PC-3 (cell line): ENCODE data around the gene TOLLIP. TPM values are rescaled to one million over a fixed set of nuclear protein-coding genes. Genes with fewer than 3 reads are reported as not detected.

Source experiments
- ATAC-seq: fragments of 200-7000 bp; cut with Tn5 transposase; 2 replicates; pipeline ENCODE4 v1.9.1; 2020; ENCODE audit warnings: mild to moderate bottlenecking, moderate library complexity
- BruUV-seq: library from RNA; stranded (reverse); fragments of 400-500 nt; replicated peaks from 2 replicates; lab custom pipeline; 2021; lab: Mats Ljungman, UMichigan
- CTCF ChIA-PET: fragments of 300-600 bp; sonication (Branson Sonifier 250); formaldehyde crosslinking; loops from one replicate; lab custom pipeline; 2022; ENCODE audit warnings: antibody characterized with exemption; lab: Charles Lee
- POLR2A ChIA-PET: fragments of 300-600 bp; sonication (Branson Sonifier 250); formaldehyde crosslinking; loops from one replicate; lab custom pipeline; 2022; ENCODE audit warnings: antibody characterized with exemption; ENCODE audit not compliant: unreplicated experiment; lab: Charles Lee
- DNase-seq: peaks from one replicate; pipeline ENCODE4 v3.0.0-alpha.2; 2015
- H2AFZ ChIP-seq: fragments of 300-600 bp; sonication (generic); 2 replicates; pipeline ENCODE4 v1.6.0; 2016; ENCODE audit warnings: antibody characterized with exemption, low read length
- H3F3A ChIP-seq: fragments of 300-600 bp; sonication (generic); one replicate; pipeline ENCODE4 v1.6.0; 2017; ENCODE audit warnings: antibody characterized with exemption, low read length, control low read depth, mild to moderate bottlenecking; ENCODE audit not compliant: unreplicated experiment
- H3K27ac ChIP-seq: fragments of 300-600 bp; sonication (generic); 2 replicates; pipeline ENCODE4 v1.5.1; 2016; ENCODE audit warnings: mild to moderate bottlenecking, low read length
- H3K27me3 ChIP-seq: fragments of 300-600 bp; sonication (generic); 2 replicates; pipeline ENCODE4 v1.6.1; 2016; ENCODE audit warnings: low read length, mixed read lengths
- H3K36me3 ChIP-seq: fragments of 300-600 bp; sonication (generic); 2 replicates; pipeline ENCODE4 v1.6.1; 2016; ENCODE audit warnings: low read depth, mixed run types, low read length, mixed read lengths
- H3K4me1 ChIP-seq: fragments of 300-600 bp; sonication (generic); 2 replicates; pipeline ENCODE4 v1.5.1; 2016; ENCODE audit warnings: low read length; ENCODE audit not compliant: insufficient read depth
- H3K4me2 ChIP-seq: fragments of 300-600 bp; sonication (generic); 2 replicates; pipeline ENCODE4 v1.6.0; 2016; ENCODE audit warnings: low read length
- H3K4me3 ChIP-seq: fragments of 300-600 bp; sonication (generic); 2 replicates; pipeline ENCODE4 v1.5.1; 2016; ENCODE audit warnings: mild to moderate bottlenecking, low read length, mixed read lengths
- H3K79me2 ChIP-seq: fragments of 300-600 bp; sonication (generic); 2 replicates; pipeline ENCODE4 v1.6.1; 2017; ENCODE audit warnings: low read length, mixed read lengths
- H3K9ac ChIP-seq: fragments of 300-600 bp; sonication (generic); 2 replicates; pipeline ENCODE4 v1.6.0; 2016; ENCODE audit warnings: mild to moderate bottlenecking, low read length
- H3K9me2 ChIP-seq: fragments of 300-600 bp; sonication (generic); replicated peaks from 2 replicates; pipeline ENCODE4 v1.6.1; 2016; ENCODE audit warnings: mixed run types, low read length, mixed read lengths
- H3K9me3 ChIP-seq: fragments of 300-600 bp; sonication (generic); 2 replicates; pipeline ENCODE4 v1.6.1; 2016; ENCODE audit warnings: low read length, mixed read lengths
- H4K20me1 ChIP-seq: fragments of 300-600 bp; sonication (generic); 2 replicates; pipeline ENCODE4 v1.6.1; 2016; ENCODE audit warnings: low read length, mixed read lengths
- CTCF ChIP-seq: fragments of 300-600 bp; sonication (generic); conservative IDR thresholded peaks from 2 replicates; pipeline ENCODE4 v1.5.1; 2017; ENCODE audit warnings: antibody characterized with exemption, low read depth, mild to moderate bottlenecking, low read length
- EZH2 ChIP-seq: fragments of 300-600 bp; sonication (generic); IDR thresholded peaks from one replicate; pipeline ENCODE4 v1.6.1; 2017; ENCODE audit warnings: antibody characterized with exemption, mild to moderate bottlenecking, low read length; ENCODE audit not compliant: unreplicated experiment
- EZH2phosphoT487 ChIP-seq: fragments of 300-600 bp; sonication (generic); IDR thresholded peaks from 2 replicates; pipeline ENCODE4 v1.6.1; 2018; ENCODE audit warnings: mild to moderate bottlenecking, antibody characterized with exemption, low read length, borderline replicate concordance
- intact Hi-C: fragments of 100-400 bp; cut with micrococcal nuclease; formaldehyde crosslinking; loops from 2 replicates; pipeline ENCODE4 v1.9.0; 2023
- total RNA-seq: library from RNA; depleted of rRNA; stranded (reverse); fragments of >200 nt; gene quantifications from 2 replicates; pipeline ENCODE4 v1.2.3, GENCODE V29; 2014

TOLLIP gene
- total RNA-seq, 1 experiment from 2014 or later: 43.2 TPM

DNA sequence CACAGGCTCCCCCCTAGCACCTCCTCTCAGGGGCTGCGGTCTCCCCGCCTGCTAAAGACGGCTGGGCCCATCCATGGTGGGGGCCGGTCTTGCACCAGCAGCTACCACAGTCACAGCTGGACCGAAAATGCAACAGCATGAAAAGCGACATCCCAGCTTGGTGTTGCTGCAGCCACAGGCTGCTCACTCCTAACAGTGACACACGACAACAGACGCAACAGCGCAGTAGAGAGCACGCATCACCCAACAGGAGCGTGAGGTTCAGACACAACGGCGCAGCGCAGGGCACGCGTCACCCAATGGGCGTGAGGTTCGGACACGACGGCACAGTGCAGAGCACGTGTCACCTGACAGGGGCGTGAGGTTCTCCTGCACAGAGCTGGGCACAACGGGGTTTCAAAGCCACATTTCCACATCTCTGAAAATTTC lies 24.1 kb downstream of the TOLLIP start:
- no peak for ATAC-seq
- CTCF ChIA-PET: no interaction called here
- DNase-seq: no peak

GRCh38 chr11:1283906-1284305 lies 25.5 kb downstream of the TOLLIP start:
- DNase-seq (no peak), ATAC-seq (no peak)
- H3K27me3 ChIP-seq: no peaks in the 10 kb centered on the region
- H3K9me2 ChIP-seq: no peaks in the 10 kb centered on the region
- ChIA-PET POLR2A (no interaction called here), CTCF (no interaction called here)
- TF ChIP-seq EZH2phosphoT487: no peak
- TF ChIP-seq CTCF: no peak
- no peak for TF ChIP-seq EZH2
- no peaks in the 10 kb centered on the region for H3K79me2 ChIP-seq
- no peaks in the 10 kb centered on the region for H3K4me1 ChIP-seq
- no peak overlapping the region for H3K4me3 ChIP-seq
- no peak overlapping the region for H2AFZ ChIP-seq
- no peak overlapping the region for H3K4me2 ChIP-seq
- no peak overlapping the region for H3K27ac ChIP-seq
- H3K36me3 ChIP-seq: peaks cover 6% of the 10 kb centered on the region; the same call in 1 of the 2 replicates
- no peaks in the 10 kb centered on the region for H4K20me1 ChIP-seq
- H3F3A ChIP-seq: no peaks in the 10 kb centered on the region
- H3K9me3 ChIP-seq: no peaks in the 10 kb centered on the region
- H3K9ac ChIP-seq: no peak overlapping the region
- intact Hi-C loops: no loop called here
- BruUV-seq: no TSS peak

More for the DNA sequence above, 24.1 kb downstream of the TOLLIP start:
- Histone ChIP-seq H3F3A (no peaks in the 10 kb centered on the region), H3K4me1 (no peaks in the 10 kb centered on the region), H3K9me3 (no peaks in the 10 kb centered on the region), H3K27ac (no peak overlapping the region), H3K9me2 (no peaks in the 10 kb centered on the region), H3K9ac (no peak overlapping the region), H3K4me2 (no peak overlapping the region), H3K4me3 (no peak overlapping the region), H2AFZ (no peak overlapping the region), H3K79me2 (no peaks in the 10 kb centered on the region), H3K27me3 (no peaks in the 10 kb centered on the region), H3K36me3 (peaks cover 15% of the 10 kb centered on the region; the same call in 1 of the 2 replicates), H4K20me1 (no peaks in the 10 kb centered on the region)
- intact Hi-C loops: no loop called here
- BruUV-seq: no TSS peak
- POLR2A ChIA-PET: no interaction called here
- no peak for TF ChIP-seq EZH2
- no peak for TF ChIP-seq EZH2phosphoT487
- TF ChIP-seq CTCF: no peak

DNA sequence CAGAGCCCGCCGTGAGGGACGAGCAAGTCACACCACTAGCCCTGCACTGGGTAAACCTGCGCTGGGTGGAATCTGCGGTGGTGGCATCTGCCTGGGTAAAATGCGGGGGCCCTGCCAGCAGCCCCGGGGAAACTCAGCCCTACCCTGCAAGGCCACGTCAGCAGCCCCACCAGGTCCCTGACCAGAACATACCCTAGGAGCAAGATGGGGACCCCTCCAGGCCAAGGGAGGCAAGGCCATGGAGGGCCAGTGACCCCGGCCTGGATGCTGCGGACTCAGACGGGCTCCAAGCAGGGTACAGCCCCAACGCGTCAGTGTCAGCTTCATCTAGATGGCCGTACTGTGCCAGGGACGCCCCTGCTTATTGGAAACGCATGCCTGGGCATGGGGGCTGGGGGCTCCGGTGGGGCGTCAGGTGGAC lies 26.3 kb downstream of the TOLLIP start:
- Histone ChIP-seq H3K79me2 (no peaks in the 10 kb centered on the region), H3K9me3 (no peaks in the 10 kb centered on the region), H3K9me2 (no peaks in the 10 kb centered on the region), H3F3A (no peaks in the 10 kb centered on the region), H3K4me1 (no peaks in the 10 kb centered on the region), H4K20me1 (no peaks in the 10 kb centered on the region), H3K4me2 (no peak overlapping the region), H3K9ac (no peak overlapping the region), H3K27ac (no peak overlapping the region), H2AFZ (no peak overlapping the region), H3K36me3 (no peaks in the 10 kb centered on the region), H3K4me3 (no peak overlapping the region), H3K27me3 (no peaks in the 10 kb centered on the region)
- no peak for ATAC-seq
- DNase-seq: no peak
- no TSS peak for BruUV-seq
- POLR2A ChIA-PET: no interaction called here
- no peak for TF ChIP-seq CTCF
- CTCF ChIA-PET: no interaction called here
- intact Hi-C loops: no loop called here
